ENCODE results near the gene MAJIN. TPM values are rescaled to one million over a fixed set of nuclear protein-coding genes. Genes with fewer than 3 reads are reported as not detected.

Gene MAJIN
- total RNA-seq, 2 experiments from 2014 or later = not detected

DNA sequence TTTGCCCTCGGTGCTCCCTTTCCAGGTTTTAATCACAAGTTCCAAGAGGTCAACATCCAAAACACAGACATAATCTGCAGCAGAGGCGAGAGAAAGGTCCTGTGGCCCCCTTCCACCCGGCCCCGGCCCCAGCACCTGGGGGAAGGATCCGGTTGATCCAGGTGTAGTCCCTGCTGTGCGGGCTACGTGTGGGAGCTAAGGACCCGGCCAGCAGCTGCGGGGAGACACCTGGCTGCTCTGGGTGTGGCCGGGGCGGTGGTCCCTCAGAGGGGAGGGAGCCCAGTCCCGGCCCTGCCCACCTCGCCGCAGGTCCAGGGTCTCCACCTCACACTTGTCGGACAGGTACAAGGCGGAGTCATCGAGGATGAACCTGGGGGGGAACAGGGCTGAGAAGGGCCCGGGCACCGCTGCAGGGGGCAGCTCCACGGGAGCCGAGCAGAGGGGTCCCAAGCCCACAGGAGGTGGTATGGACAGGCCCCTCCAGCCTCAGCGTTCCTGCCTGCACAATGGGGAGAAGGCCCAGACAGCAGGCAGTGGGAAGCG lies 68.5 kb downstream of the MAJIN start:
- Histone ChIP-seq H3K4me3 (ENCODE audit: low read depth, low read length, poor library complexity, severe bottlenecking) (no peak overlapping the region), H2AFZ (ENCODE audit: low read length) (no peak overlapping the region), H3K4me1 (ENCODE audit: insufficient read depth, low read length, poor library complexity, severe bottlenecking) (peaks cover 7% of the 10 kb centered on the region), H3K27ac (ENCODE audit: low read depth, low read length, poor library complexity, severe bottlenecking) (no peak overlapping the region), H3K36me3 (ENCODE audit: insufficient read depth, low read length) (peaks cover 53% of the 10 kb centered on the region; the same call in 1 of the 2 replicates), H3K9me2 (ENCODE audit: insufficient read depth, low read length) (no peaks in the 10 kb centered on the region), H3K9me3 (ENCODE audit: low read length) (no peaks in the 10 kb centered on the region), H3K79me2 (ENCODE audit: insufficient read depth, low read depth, low read length) (no peaks in the 10 kb centered on the region), H3K4me2 (ENCODE audit: low read length) (no peak overlapping the region), H4K20me1 (ENCODE audit: insufficient read depth, low read length) (no peaks in the 10 kb centered on the region)
- intact Hi-C loops (cut with micrococcal nuclease; ENCODE audit: unreplicated experiment) = no loop called here
- DNase-seq (ENCODE audit: low spot score) = no peak
- ChIA-PET POLR2A (no interaction called here), CTCF (ENCODE audit: unreplicated experiment) (no interaction called here)
- BruUV-seq (replicated peaks) = no TSS peak
- no peak for TF ChIP-seq EZH2phosphoT487 (IDR thresholded peaks at IDR 0.05; ENCODE audit: borderline replicate concordance, low read depth, low read length)
- TF ChIP-seq, protein P1, sequence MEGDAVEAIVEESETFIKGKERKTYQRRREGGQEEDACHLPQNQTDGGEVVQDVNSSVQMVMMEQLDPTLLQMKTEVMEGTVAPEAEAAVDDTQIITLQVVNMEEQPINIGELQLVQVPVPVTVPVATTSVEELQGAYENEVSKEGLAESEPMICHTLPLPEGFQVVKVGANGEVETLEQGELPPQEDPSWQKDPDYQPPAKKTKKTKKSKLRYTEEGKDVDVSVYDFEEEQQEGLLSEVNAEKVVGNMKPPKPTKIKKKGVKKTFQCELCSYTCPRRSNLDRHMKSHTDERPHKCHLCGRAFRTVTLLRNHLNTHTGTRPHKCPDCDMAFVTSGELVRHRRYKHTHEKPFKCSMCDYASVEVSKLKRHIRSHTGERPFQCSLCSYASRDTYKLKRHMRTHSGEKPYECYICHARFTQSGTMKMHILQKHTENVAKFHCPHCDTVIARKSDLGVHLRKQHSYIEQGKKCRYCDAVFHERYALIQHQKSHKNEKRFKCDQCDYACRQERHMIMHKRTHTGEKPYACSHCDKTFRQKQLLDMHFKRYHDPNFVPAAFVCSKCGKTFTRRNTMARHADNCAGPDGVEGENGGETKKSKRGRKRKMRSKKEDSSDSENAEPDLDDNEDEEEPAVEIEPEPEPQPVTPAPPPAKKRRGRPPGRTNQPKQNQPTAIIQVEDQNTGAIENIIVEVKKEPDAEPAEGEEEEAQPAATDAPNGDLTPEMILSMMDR (conservative IDR thresholded peaks at IDR 0.05; ENCODE audit: low read length) = no peak

DNA sequence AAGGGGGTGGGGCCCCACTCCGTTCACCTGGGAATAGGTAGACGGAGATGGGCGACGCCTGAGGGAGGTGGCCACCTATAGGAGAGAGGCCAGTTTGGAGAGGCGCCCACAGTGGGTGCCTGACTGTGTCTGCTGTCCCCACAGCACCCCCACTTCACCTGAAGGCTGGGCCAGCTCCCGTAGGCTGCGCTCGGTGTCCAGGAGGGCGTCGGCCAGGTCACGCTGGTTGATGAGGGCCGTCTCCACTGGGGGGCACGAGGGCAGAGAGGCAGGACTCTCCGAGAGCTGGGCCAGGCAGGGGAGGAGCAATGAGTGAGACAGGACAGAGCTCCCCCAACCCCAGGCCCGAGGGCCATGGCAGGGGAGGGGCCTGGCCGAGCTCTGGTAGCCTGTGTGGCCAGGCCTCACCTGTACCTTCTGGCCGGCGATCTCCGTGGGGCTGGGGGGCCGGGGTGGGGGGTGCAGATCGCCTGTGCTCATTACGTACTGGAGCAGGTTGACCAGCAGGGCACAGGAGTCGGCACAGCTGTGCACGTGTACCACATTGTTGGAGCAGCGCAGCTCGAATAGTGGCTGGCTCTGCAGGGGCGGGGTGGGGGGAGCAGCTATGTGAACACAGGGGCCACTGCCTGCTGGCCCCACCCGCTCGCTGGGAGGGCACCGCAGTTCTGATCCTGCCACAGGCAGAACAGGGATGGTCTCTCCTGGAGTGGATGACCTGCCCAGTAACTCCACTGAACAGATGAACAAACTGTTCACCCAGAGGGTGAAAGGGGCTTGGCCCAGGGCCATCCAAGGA lies 69.6 kb downstream of the MAJIN start:
- no peak overlapping the region for H3K27ac ChIP-seq (ENCODE audit: low read depth, low read length, poor library complexity, severe bottlenecking)
- H3K4me2 ChIP-seq (ENCODE audit: low read length) = no peak overlapping the region
- TF ChIP-seq, protein P1 (conservative IDR thresholded peaks at IDR 0.05; ENCODE audit: low read length) = no peak
- no peak for TF ChIP-seq EZH2phosphoT487 (IDR thresholded peaks at IDR 0.05; ENCODE audit: borderline replicate concordance, low read depth, low read length)
- ChIA-PET CTCF (ENCODE audit: unreplicated experiment) (no interaction called here), POLR2A (interaction anchor here (0.6 kb wide), 1 partner anchor 196 kb away, joined by 3 read pairs; no protein-coding TSS in a partner anchor)
- peaks cover 7% of the 10 kb centered on the region for H3K4me1 ChIP-seq (ENCODE audit: insufficient read depth, low read length, poor library complexity, severe bottlenecking)
- BruUV-seq (replicated peaks) = no TSS peak
- H3K79me2 ChIP-seq (ENCODE audit: insufficient read depth, low read depth, low read length) = no peaks in the 10 kb centered on the region
- no peaks in the 10 kb centered on the region for H4K20me1 ChIP-seq (ENCODE audit: insufficient read depth, low read length)
- H3K4me3 ChIP-seq (ENCODE audit: low read depth, low read length, poor library complexity, severe bottlenecking) = no peak overlapping the region
- H3K36me3 ChIP-seq (ENCODE audit: insufficient read depth, low read length) = peaks cover 52% of the 10 kb centered on the region; the same call in 1 of the 2 replicates
- intact Hi-C loops (cut with micrococcal nuclease; ENCODE audit: unreplicated experiment) = no loop called here
- H3K9me3 ChIP-seq (ENCODE audit: low read length) = no peaks in the 10 kb centered on the region
- no peak for DNase-seq (ENCODE audit: low spot score)
- H2AFZ ChIP-seq (ENCODE audit: low read length) = no peak overlapping the region
- no peaks in the 10 kb centered on the region for H3K9me2 ChIP-seq (ENCODE audit: insufficient read depth, low read length)

DNA sequence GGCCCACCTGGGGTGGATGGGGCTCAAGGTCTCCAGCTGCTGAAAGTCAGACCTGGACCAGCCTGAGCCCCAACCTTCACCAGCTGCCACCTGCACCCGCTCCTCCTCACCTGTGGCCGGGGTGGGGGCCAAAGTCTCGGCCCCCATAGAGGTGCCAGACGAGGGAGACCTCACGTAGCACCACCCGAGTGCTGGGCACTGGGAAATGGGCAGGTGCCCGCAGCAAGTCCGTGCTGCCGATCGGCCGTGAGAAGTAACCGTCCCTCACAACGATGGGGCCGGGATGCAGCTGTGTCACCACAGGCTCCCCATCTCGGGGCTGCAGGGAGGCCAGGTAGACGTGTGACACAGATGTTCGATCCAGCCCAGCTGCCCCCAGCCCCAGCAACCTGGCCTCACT lies 71.1 kb downstream of the MAJIN start:
- Histone ChIP-seq H3K79me2 (ENCODE audit: insufficient read depth, low read depth, low read length) (no peaks in the 10 kb centered on the region), H3K4me1 (ENCODE audit: insufficient read depth, low read length, poor library complexity, severe bottlenecking) (peaks cover 7% of the 10 kb centered on the region), H4K20me1 (ENCODE audit: insufficient read depth, low read length) (no peaks in the 10 kb centered on the region), H3K9me3 (ENCODE audit: low read length) (no peaks in the 10 kb centered on the region), H3K9me2 (ENCODE audit: insufficient read depth, low read length) (no peaks in the 10 kb centered on the region), H3K27ac (ENCODE audit: low read depth, low read length, poor library complexity, severe bottlenecking) (no peak overlapping the region), H3K4me3 (ENCODE audit: low read depth, low read length, poor library complexity, severe bottlenecking) (no peak overlapping the region), H3K4me2 (ENCODE audit: low read length) (no peak overlapping the region), H2AFZ (ENCODE audit: low read length) (no peak overlapping the region), H3K36me3 (ENCODE audit: insufficient read depth, low read length) (peaks cover 37% of the 10 kb centered on the region; the same call in 1 of the 2 replicates)
- TF ChIP-seq EZH2phosphoT487 (IDR thresholded peaks at IDR 0.05; ENCODE audit: borderline replicate concordance, low read depth, low read length) = no peak
- TF ChIP-seq, protein P1 (conservative IDR thresholded peaks at IDR 0.05; ENCODE audit: low read length) = no peak
- ChIA-PET POLR2A (no interaction called here), CTCF (ENCODE audit: unreplicated experiment) (no interaction called here)
- BruUV-seq (replicated peaks) = no TSS peak
- intact Hi-C loops (cut with micrococcal nuclease; ENCODE audit: unreplicated experiment) = no loop called here
- no peak for DNase-seq (ENCODE audit: low spot score)
